AG09309 (cell line): ENCODE measurements around the gene MIPEP.

ENCODE experiments used
- DNase-seq: peaks from one replicate; pipeline ENCODE4 v3.0.0-alpha.2; 2010; ENCODE audit warnings: low read depth
- H3K4me3 ChIP-seq: 2 replicates; pipeline ENCODE4 v1.5.1; 2011; ENCODE audit warnings: mild to moderate bottlenecking, low read depth, low read length, moderate library complexity; ENCODE audit not compliant: control insufficient read depth
- CTCF ChIP-seq: IDR thresholded peaks from 2 replicates; pipeline ENCODE4 v1.5.1; 2011; ENCODE audit warnings: mild to moderate bottlenecking, low read depth, low read length, inconsistent platforms; ENCODE audit not compliant: insufficient read depth, control insufficient read depth; ENCODE audit errors: missing control alignments

MIPEP gene

GRCh38 chr13:23723471-23723870, 165.7 kb downstream of the MIPEP start:
- no peak for TF ChIP-seq CTCF
- no peak overlapping the region for H3K4me3 ChIP-seq
- DNase-seq: peak; percentile 54

- H3K4me3 ChIP-seq: no peak overlapping the region
- DNase-seq: no peak
- TF ChIP-seq CTCF: no peak
Observed at GRCh38 chr13:23722726-23723453, 166.3 kb downstream of the MIPEP start.

- no peak for TF ChIP-seq CTCF
- no peak overlapping the region for H3K4me3 ChIP-seq
- DNase-seq: no peak
Observed at GRCh38 chr13:23718996-23719395, 170.2 kb downstream of the MIPEP start.

- no peak for DNase-seq
- H3K4me3 ChIP-seq: no peak overlapping the region
- TF ChIP-seq CTCF: no peak
Observed at GRCh38 chr13:23716401-23716800, 172.8 kb downstream of the MIPEP start.

- H3K4me3 ChIP-seq: no peak overlapping the region
- DNase-seq: no peak
- peak; percentile 45 for TF ChIP-seq CTCF
Observed at GRCh38 chr13:23715762-23716235, 173.4 kb downstream of the MIPEP start.

- DNase-seq: no peak
- no peak overlapping the region for H3K4me3 ChIP-seq
- TF ChIP-seq CTCF: no peak
Observed at GRCh38 chr13:23715092-23715761, 174.0 kb downstream of the MIPEP start.
